GM19467 (cell line): ENCODE measurements around the gene KTI12.
"Not testable (repeated sequence)": the region's sequence is repeated elsewhere in the genome, so short reads cannot be mapped to it uniquely, and the experiment has no call there.

Experiments used
- ATAC-seq: cut with Tn5 transposase; IDR thresholded peaks from one replicate; pipeline ENCODE4 v1.9.1; 2021; ENCODE audit warnings: mild to moderate bottlenecking, moderate library complexity; ENCODE audit not compliant: unreplicated experiment

The KTI12 gene

GRCh38 chr1:52033190-52034049 is at the start of gene KTI12:
Gene KTI12, minus strand, starts transcription at chr1:52033810. Its CDS starts 49 bp downstream, at chr1:52033761.
- ATAC-seq = peak; percentile 77

GRCh38 chr1:52080014-52080415 is 46.4 kb upstream of the KTI12 start:
- no peak for ATAC-seq

- ATAC-seq = not testable (repeated sequence)
Measured at GRCh38 chr1:52077277-52077676, 43.7 kb upstream of the KTI12 start.

GRCh38 chr1:52072291-52072690 is 38.7 kb upstream of the KTI12 start:
- no peak for ATAC-seq

GRCh38 chr1:52070704-52071103 is 37.1 kb upstream of the KTI12 start:
- no peak for ATAC-seq

GRCh38 chr1:52063192-52063591 is 29.6 kb upstream of the KTI12 start:
- no peak for ATAC-seq

GRCh38 chr1:52060822-52061221 is 27.2 kb upstream of the KTI12 start:
- ATAC-seq = no peak

GRCh38 chr1:52059888-52060287 is 26.3 kb upstream of the KTI12 start:
- no peak for ATAC-seq

- no peak for ATAC-seq
Measured at GRCh38 chr1:52059321-52059720, 25.7 kb upstream of the KTI12 start.

GRCh38 chr1:52057876-52058415 is 24.3 kb upstream of the KTI12 start:
- ATAC-seq = no peak

- no peak for ATAC-seq
Measured at GRCh38 chr1:52057255-52057654, 23.6 kb upstream of the KTI12 start.

- no peak for ATAC-seq
Measured at GRCh38 chr1:52056937-52057231, 23.3 kb upstream of the KTI12 start.

GRCh38 chr1:52056163-52056936 is 22.7 kb upstream of the KTI12 start, which contains the start of gene BTF3L4:
Gene BTF3L4, plus strand, starts transcription at chr1:52056295. Its CDS starts 3,553 bp downstream, at chr1:52059848.
- ATAC-seq = peak; percentile 88

- no peak for ATAC-seq
Measured at GRCh38 chr1:52055866-52056162, 22.2 kb upstream of the KTI12 start.

- peak; percentile 43 for ATAC-seq
Measured at GRCh38 chr1:52055066-52055865, 21.7 kb upstream of the KTI12 start, which contains the start of gene TXNDC12. Gene TXNDC12, minus strand, starts transcription at chr1:52055191. Its CDS starts 95 bp downstream, at chr1:52055096.

- no peak for ATAC-seq
Measured at GRCh38 chr1:52054496-52055065, 21.0 kb upstream of the KTI12 start.

GRCh38 chr1:52053862-52054261 is 20.3 kb upstream of the KTI12 start:
- ATAC-seq = no peak

- ATAC-seq = not testable (repeated sequence)
Measured at GRCh38 chr1:52049337-52049736, 15.7 kb upstream of the KTI12 start.

- ATAC-seq = not testable (repeated sequence)
Measured at GRCh38 chr1:52045666-52046195, 12.1 kb upstream of the KTI12 start.

GRCh38 chr1:52045236-52045635 is 11.6 kb upstream of the KTI12 start:
- ATAC-seq = no peak
